ENCODE measurements around the gene UGT1A1.
"Not testable (repeated sequence)": the region's sequence is repeated elsewhere in the genome, so short reads cannot be mapped to it uniquely, and the experiment has no call there.

Gene UGT1A1

GRCh38 chr2:233760043-233760442, at the start of gene UGT1A1:
Gene UGT1A1, plus strand, starts transcription at chr2:233760270. Its CDS starts 18 bp downstream, at chr2:233760288.
- DNase-seq: no peak

GRCh38 chr2:233711312-233712008, 48.6 kb upstream of the UGT1A1 start:
- no peak for DNase-seq

GRCh38 chr2:233712611-233713261, 47.3 kb upstream of the UGT1A1 start, which contains the start of gene UGT1A5:
Gene UGT1A5, plus strand, starts transcription at chr2:233712907. Its CDS starts 85 bp downstream, at chr2:233712992.
- no peak for DNase-seq

- no peak for DNase-seq
Observed at GRCh38 chr2:233713262-233713615, 46.8 kb upstream of the UGT1A1 start.

- DNase-seq: no peak
Observed at GRCh38 chr2:233714121-233714520, 45.9 kb upstream of the UGT1A1 start.

GRCh38 chr2:233718552-233718951, 41.5 kb upstream of the UGT1A1 start, which contains the start of gene UGT1A4:
Gene UGT1A4, plus strand, starts transcription at chr2:233718736. Its CDS starts 85 bp downstream, at chr2:233718821.
- no peak for DNase-seq

- no peak for DNase-seq
Observed at GRCh38 chr2:233728723-233729301, 31.3 kb upstream of the UGT1A1 start, which contains the start of gene UGT1A3. Gene UGT1A3, plus strand, starts transcription at chr2:233729042. Its CDS starts 85 bp downstream, at chr2:233729127.

- not testable (repeated sequence) for DNase-seq
Observed at GRCh38 chr2:233736868-233737653, 23.0 kb upstream of the UGT1A1 start.

GRCh38 chr2:233740870-233741269, 19.2 kb upstream of the UGT1A1 start:
- DNase-seq: no peak

- no peak for DNase-seq
Observed at GRCh38 chr2:233743464-233744259, 16.4 kb upstream of the UGT1A1 start.

- no peak for DNase-seq
Observed at GRCh38 chr2:233745073-233745755, 14.9 kb upstream of the UGT1A1 start.

GRCh38 chr2:233745838-233746237, 14.2 kb upstream of the UGT1A1 start:
- DNase-seq: not testable (repeated sequence)

- no peak for DNase-seq
Observed at GRCh38 chr2:233746475-233747282, 13.4 kb upstream of the UGT1A1 start.

- DNase-seq: no peak
Observed at GRCh38 chr2:233747283-233747544, 12.9 kb upstream of the UGT1A1 start.

GRCh38 chr2:233750689-233751088, 9.4 kb upstream of the UGT1A1 start:
- DNase-seq: not testable (repeated sequence)

GRCh38 chr2:233751212-233752009, 8.7 kb upstream of the UGT1A1 start:
- not testable (repeated sequence) for DNase-seq

GRCh38 chr2:233754872-233755611, 5.0 kb upstream of the UGT1A1 start:
- no peak for DNase-seq

- DNase-seq: no peak
Observed at GRCh38 chr2:233756429-233757081, 3.5 kb upstream of the UGT1A1 start.

- DNase-seq: no peak
Observed at GRCh38 chr2:233758141-233758540, 1.9 kb upstream of the UGT1A1 start.

Data from GF-D8 (cell line).